Right hindlimb (tissue), 1 donor: ENCODE measurements around the gene GARNL3.

Experiments used
- DNase-seq: peaks from one replicate; pipeline ENCODE4 v3.0.0-alpha.2; 2018

The GARNL3 gene

GRCh38 chr9:127233989-127234388 lies 30.6 kb upstream of the GARNL3 start:
- no peak for DNase-seq

DNA sequence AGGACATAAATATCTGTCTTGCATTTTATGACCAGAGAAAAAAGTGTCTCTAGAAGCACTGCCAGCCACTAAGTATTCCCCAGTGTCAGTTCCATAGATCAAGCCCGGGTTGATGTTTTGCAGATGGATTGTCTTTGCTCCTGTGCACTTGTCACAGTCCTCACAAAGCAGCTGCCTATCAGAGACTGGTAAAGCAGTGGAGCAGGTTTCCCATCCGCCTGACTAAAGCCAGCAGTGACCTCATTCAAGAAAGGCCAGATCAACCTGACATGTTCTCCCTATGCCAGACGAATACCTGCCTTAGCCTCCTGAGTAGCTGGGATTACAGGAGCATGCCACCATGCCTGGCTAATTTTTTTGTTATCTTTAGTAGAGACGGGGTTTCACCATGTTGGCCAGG lies 26.8 kb upstream of the GARNL3 start:
- no peak for DNase-seq

GRCh38 chr9:127241354-127241753 lies 23.2 kb upstream of the GARNL3 start:
- no peak for DNase-seq

- DNase-seq: peak; percentile 98
These were observed 19.7 kb upstream of the GARNL3 start for GRCh38 chr9:127244609-127245601.

GRCh38 chr9:127245637-127246164 lies 18.9 kb upstream of the GARNL3 start:
- DNase-seq: no peak

DNA sequence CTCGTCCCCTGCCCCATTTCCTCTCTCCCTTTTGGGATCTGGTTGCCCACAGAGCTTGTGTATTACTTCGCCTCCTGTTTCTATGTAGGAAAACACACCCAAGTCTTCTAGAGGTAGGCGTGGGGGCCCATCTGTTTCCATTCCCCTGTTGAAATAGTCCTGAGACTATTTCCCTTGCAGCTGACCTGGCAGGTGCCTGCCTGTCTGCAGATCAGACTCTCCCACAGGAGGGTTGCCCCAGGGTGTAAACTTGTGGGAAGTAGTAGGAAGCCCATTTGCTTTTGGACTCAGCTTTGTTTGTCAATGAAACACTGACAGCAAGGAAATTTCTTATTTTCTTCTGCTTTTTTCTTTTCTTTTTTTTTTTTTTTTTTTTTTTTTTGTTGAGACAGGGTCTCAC lies 16.3 kb upstream of the GARNL3 start:
- no peak for DNase-seq

DNA sequence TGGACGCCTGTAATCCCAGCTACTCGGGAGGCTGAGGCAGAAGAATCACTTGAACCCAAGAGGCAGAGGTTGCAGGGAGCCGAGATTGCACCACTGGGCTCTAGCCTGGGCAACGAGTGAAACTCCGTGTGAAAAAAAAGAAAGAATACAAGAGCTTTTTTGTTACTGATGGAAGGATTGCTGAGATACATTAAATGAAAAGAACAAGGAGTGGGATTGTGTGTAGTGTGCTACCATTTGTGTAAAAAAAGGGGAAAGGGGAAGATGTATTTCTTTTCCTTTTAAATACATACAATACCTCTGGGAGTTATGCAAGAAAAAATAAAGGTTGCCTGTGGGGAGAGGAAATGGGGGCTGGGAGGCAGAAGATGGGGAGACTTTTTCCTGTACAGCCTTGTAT lies 14.7 kb upstream of the GARNL3 start:
- DNase-seq: no peak

DNA sequence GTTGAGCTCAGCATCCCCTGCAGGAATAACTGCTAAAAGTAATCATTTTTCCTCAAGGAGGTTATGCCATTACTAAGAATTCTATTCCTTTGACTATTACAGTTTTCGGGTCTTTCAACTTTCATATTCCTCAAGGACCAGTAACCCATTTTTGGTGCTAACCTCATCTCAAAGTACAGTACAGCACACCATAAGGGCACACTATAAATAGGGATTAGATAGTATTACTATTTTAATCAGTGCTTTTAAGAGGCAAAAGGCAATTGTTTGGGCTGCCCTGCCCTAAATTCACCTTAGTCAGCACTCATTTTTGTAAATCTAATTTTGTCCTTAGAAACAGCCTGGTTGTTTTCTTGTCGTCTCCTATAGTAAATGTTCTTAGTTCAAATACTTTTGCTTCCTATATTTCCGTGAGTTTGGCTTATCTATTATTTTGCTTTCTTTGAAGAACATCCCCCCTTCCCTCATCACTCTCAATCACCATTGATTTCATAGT lies 13.6 kb upstream of the GARNL3 start:
- no peak for DNase-seq

DNA sequence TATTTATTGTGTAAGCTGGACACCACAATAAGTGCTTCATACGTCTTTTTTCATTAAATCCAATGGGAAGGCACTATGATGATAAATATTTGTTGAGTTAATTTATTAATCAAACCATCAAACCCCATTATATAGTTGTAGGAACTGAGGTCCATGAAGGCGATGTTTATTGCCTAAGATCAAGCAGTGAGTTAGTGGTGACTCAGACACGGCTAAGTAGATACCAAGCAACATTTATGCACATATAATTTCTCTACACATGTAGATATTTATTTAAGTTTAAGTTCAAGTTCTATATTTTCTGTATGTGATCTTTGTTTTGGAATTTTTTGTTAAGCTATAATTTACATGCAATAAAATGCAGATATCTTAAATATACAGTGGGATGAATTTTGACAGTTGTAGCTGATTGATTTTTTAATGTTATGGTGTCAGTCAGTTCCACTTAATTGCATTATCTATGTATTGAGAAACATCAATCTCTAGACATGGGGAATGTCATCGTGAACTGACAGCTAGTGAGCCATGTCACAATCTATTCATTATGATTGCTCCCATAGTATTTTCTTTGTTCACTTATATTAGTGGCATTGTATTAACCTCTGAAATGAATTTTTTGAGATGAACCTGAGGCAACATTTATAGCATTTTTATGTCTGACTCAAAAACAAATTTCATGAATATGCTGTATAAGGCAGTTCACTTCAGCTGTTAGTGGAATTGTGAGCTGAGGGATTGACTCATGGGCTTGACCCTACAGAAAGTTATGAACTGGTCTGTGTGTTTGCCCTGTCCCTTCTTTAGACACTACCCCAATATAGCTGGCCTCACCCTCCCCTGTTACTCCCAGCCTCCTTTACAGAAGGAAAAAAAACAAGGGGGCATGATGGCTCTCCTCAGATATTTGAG lies 11.9 kb upstream of the GARNL3 start:
- DNase-seq: no peak

DNA sequence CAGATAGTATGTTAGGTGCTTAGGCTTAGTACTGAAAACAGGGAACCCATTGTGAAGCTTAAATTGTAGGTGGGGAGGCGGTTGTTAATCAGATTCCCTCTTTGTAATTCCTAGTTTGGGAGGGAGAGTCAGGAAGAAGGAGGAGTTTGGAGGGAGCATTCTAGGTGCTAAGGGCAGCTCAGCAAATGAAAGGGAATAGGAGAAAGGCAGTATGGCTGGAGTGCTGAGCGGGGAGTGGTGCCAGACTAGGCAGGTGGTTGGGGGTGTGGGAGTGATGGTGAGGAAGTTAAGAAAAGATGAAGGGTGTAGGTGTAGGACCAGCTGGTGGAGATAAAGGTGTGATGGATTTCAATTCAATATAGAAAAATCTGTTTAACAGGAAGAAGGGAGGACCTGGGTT lies 11.1 kb upstream of the GARNL3 start:
- no peak for DNase-seq

- no peak for DNase-seq
These were observed 8.9 kb upstream of the GARNL3 start for GRCh38 chr9:127255692-127256091.

- DNase-seq: no peak
These were observed 8.2 kb upstream of the GARNL3 start for GRCh38 chr9:127256324-127256723.

DNA sequence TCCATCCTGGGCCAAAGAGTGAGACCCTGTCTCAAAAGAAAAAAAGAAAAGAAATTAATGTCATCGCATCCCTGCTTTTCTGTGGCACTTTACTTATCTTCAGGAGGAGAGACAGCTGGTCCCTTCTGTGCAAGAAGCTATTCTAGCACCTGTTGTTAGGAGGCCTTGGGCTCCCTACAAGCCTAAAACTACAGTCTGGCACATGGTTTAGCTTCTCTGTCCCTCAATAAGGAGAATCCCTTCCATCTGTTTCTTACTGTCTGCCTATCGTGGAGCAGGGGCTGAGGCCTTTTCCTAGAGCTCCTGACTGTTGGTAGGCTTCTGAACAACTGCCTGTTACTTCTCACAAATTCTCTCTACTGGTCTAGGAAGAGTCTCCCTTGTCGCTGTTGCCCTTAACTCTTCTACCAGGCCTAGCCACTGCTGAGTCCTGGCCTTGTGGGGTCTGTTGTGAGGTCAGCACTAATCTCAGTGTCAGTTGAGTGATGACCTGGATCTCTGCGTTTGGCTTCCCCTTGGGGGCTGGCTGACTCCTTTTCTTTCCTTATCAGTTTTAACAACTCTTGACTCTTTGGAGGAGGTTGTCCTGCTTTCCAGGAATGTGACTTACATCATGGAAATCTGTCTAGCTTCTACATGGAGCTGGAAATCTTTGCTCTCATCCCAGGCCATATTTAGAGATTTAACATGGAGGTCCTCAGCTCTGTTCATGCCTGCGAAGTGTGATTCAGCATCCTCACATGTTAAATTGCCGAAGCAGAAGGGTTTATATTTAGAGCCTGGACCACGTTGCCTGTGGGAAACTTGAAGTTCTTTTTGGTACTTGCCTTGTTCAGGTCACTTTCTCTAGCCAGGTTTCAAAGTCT lies 5.7 kb upstream of the GARNL3 start:
- DNase-seq: no peak

DNA sequence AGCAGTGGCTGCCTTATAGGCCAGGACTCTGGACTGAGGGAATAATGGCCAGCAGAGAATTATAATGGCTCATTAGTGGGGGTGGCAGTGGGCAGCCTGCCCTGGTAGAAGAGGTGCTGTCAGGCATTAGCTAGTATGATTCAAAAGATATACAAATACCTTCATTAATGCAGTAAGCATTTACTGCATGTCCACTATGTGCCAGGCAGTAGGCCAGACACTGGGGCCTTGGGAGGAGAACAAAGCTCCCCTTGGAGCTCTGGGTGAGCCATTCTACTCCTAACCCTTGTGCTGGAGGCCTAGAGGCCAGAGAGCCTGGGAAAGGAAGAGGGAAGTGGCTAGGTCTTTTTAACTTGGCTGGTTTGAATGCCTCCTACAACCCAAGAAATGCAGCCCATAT lies 2.0 kb upstream of the GARNL3 start:
- no peak for DNase-seq

DNA sequence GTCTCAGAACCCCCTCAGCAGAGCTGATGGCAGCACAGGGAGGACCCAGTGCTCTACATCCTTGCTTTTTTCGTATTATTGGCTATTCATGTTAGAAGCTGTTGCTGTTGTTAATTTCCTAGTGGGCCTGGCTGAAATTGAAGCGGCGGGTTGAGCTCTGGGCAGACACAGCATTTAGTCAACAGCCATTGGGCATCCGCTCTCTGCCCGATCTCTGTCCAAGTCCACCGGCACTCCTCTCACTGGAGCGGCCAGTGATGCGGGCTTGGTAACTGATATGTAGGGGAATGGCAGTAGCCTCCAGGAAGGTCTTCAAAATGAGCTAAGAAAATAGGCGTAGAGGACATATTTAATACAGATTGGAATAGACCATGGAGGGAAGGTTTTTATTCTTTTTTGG lies 1.3 kb upstream of the GARNL3 start:
- DNase-seq: no peak

DNA sequence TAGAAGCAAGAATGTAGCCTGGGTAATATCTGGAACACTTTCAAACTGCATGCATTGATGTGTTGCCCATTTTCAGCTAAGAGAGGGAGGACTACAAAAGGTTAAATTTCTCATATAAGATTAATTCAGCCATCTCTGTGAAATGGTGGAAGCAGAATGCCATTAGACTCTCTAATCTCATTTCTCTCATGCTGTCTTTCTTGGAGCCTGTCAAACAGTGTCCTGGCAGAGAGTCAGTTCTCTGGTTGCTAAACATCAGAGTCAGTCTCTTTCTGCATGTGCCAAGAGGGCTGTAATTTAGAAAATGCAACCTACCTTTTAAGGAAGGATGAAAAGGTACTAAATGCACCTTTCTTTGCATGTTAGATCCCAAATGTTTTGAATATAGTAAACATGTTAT lies 910 bp upstream of the GARNL3 start:
- no peak for DNase-seq

- DNase-seq: peak; percentile 48
These were observed 3.4 kb downstream of the GARNL3 start for GRCh38 chr9:127267793-127268525.

GRCh38 chr9:127269449-127269848 lies 4.9 kb downstream of the GARNL3 start:
- DNase-seq: no peak

DNA sequence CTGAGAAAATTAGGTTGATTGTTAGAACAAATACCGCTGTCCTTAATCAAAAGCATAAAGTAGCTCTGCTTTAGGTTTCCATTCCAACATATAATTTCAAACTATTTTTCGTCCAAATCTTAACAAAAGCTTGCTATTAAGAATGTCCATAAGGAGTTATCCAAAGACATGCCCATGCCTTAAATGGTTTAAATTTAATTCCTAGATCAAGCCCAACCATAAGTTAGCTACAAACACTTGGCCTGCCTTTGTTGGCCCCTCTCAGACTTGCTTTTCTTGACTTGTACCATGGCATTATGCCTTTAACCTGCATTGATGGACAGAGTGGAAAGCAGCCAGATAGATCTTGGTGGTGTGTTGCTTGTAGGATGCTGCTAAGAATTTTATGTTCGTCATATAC lies 8.8 kb downstream of the GARNL3 start:
- no peak for DNase-seq

DNA sequence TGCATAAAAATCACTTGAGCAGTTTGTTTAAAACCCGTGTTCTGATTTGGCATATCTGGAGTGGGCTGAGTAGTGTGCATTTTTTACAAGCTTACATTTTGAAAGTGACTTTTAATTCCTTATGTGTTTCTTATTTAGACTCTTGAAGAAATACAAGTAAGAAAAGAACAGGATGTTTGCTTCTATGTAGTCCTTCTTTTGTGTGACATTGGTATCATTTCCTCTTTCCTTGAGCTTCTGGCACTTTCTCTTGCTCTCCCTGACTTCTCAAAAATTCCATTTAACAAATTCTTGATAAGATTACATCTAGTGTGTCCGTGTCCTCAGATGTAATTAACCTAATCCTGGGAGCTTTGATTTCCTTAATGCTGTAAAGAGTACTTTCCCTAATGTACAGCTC lies 12.5 kb downstream of the GARNL3 start:
- DNase-seq: no peak

DNA sequence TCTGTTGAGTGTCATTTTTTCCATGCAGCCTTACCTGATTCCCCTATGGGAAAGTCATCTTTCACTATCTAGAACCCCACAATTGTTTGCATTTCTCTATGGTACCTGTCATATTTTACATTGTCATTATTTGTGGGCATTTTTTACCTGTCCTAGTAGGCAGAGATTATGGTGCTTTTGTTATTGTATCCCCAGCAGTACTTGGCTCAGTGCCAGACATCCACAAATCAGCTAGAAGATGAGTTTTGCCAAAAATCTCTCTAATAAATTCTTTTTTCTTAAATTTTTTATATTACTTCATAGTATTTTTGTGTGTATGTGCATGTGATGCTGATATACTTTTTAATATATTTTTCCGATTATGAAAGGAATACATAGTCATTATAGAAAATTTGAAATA lies 13.2 kb downstream of the GARNL3 start:
- no peak for DNase-seq

DNA sequence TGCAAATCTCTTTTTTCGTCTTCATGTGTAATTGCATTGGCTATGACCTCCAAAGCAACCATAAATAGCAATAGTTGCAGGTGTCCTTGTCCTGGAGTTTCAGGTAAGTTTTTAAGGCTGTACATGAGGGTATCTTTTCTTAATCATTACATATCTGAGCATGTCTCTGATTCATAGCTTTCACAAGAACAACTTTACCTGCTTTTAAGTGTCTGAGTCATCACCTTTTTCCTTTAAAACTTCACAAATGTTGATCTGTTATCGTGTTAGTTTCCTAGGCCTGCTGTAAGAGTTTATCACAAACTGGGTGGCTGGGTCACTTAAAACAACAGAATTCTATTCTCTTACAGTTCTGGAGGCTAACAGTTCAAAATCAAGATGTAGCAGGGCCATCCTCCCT lies 13.8 kb downstream of the GARNL3 start:
- no peak for DNase-seq
